ENCODE measurements around the gene PIP4K2A. TPM values are rescaled to one million over a fixed set of nuclear protein-coding genes. Genes with fewer than 3 reads are reported as not detected.

The PIP4K2A gene
- total RNA-seq = 100 to 1,000 TPM; 311 to 423 (median 405) TPM
- 362 TPM for total RNA-seq (2013)

GRCh38 chr10:22714479-22715289 lies at the start of gene PIP4K2A:
Gene PIP4K2A, minus strand, starts transcription at chr10:22714578. Its CDS starts 252 bp downstream, at chr10:22714326.
- no peaks in the 10 kb centered on the region for H3K27me3 ChIP-seq (ENCODE audit: control insufficient read depth, insufficient read depth, low read length)
- no peaks in the 10 kb centered on the region for H3K9me3 ChIP-seq (ENCODE audit: control insufficient read depth, insufficient read depth, low read length)
- no peak for TF ChIP-seq CTCF (IDR thresholded peaks at IDR 0.05)
- peak within 1 kb of the TSS; percentile 94 for H3K4me3 Mint-ChIP-seq
- no peaks in the 10 kb centered on the region for H3K27me3 Mint-ChIP-seq (ENCODE audit: low read depth in 2 of 2)
- peaks cover 34 to 35% of the 10 kb centered on the region in 2 donors for H3K4me1 Mint-ChIP-seq
- peak within 1 kb of the TSS; percentile 98 for H3K4me3 ChIP-seq (ENCODE audit: low read length)
- H3K36me3 ChIP-seq (ENCODE audit: control insufficient read depth, insufficient read depth, low read length) = no peaks in the 10 kb centered on the region
- H3K4me1 ChIP-seq (ENCODE audit: control insufficient read depth, insufficient read depth, low read length) = peaks cover 14% of the 10 kb centered on the region
- ATAC-seq (peak; percentile 78 to 91 (median 88)), DNase-seq (peak; percentile 79 to 91)
- WGBS (ENCODE audit: insufficient coverage) = 10% methylated on average over 83 of the region's 83 CpGs
- H3K27ac ChIP-seq (ENCODE audit: low read length) = peak within 1 kb of the TSS; percentile 94
- no peaks in the 10 kb centered on the region for H3K9me3 Mint-ChIP-seq
- H3K36me3 Mint-ChIP-seq = no peaks in the 10 kb centered on the region
- intact Hi-C loops (cut with micrococcal nuclease) = loop anchor here (5.0 to 10.0 kb wide), 6 partner anchors 47 to 712 kb away; partner anchors contain the start of genes BMI1 and DNAJC1
- peak within 1 kb of the TSS; percentile 82 to 87 for H3K27ac Mint-ChIP-seq

GRCh38 chr10:22761569-22762220 lies 47.3 kb upstream of the PIP4K2A start:
- no peaks in the 10 kb centered on the region for H3K36me3 Mint-ChIP-seq
- ATAC-seq = no peak

GRCh38 chr10:22760025-22760424 lies 45.6 kb upstream of the PIP4K2A start:
- ATAC-seq (no peak), DNase-seq (no peak)
- no peaks in the 10 kb centered on the region for H3K4me1 Mint-ChIP-seq
- H3K36me3 Mint-ChIP-seq = no peaks in the 10 kb centered on the region
- Histone ChIP-seq H3K9me3 (ENCODE audit: control insufficient read depth, insufficient read depth, low read length) (no peaks in the 10 kb centered on the region), H3K4me3 (ENCODE audit: low read length) (no peak overlapping the region), H3K27ac (ENCODE audit: low read length) (no peak overlapping the region), H3K27me3 (ENCODE audit: control insufficient read depth, insufficient read depth, low read length) (no peaks in the 10 kb centered on the region), H3K36me3 (ENCODE audit: control insufficient read depth, insufficient read depth, low read length) (no peaks in the 10 kb centered on the region), H3K4me1 (ENCODE audit: control insufficient read depth, insufficient read depth, low read length) (no peaks in the 10 kb centered on the region)
- no peaks in the 10 kb centered on the region for H3K9me3 Mint-ChIP-seq
- no peak for TF ChIP-seq CTCF (IDR thresholded peaks at IDR 0.05)
- intact Hi-C loops (cut with micrococcal nuclease) = no loop called here
- no peak overlapping the region for H3K4me3 Mint-ChIP-seq
- no peak overlapping the region for H3K27ac Mint-ChIP-seq
- peaks cover 6% of the 10 kb centered on the region in 2 donors for H3K27me3 Mint-ChIP-seq (ENCODE audit: low read depth in 2 of 2)

More at GRCh38 chr10:22761569-22762220, 47.3 kb upstream of the PIP4K2A start:
- Histone ChIP-seq H3K9me3 (ENCODE audit: control insufficient read depth, insufficient read depth, low read length) (no peaks in the 10 kb centered on the region), H3K4me3 (ENCODE audit: low read length) (no peak overlapping the region), H3K4me1 (ENCODE audit: control insufficient read depth, insufficient read depth, low read length) (no peaks in the 10 kb centered on the region), H3K27ac (ENCODE audit: low read length) (no peak overlapping the region), H3K27me3 (ENCODE audit: control insufficient read depth, insufficient read depth, low read length) (no peaks in the 10 kb centered on the region), H3K36me3 (ENCODE audit: control insufficient read depth, insufficient read depth, low read length) (no peaks in the 10 kb centered on the region)
- DNase-seq = no peak
- TF ChIP-seq CTCF (IDR thresholded peaks at IDR 0.05) = no peak
- WGBS (ENCODE audit: insufficient coverage) = no CpG with 5 or more reads among the region's 1 CpG
- H3K27ac Mint-ChIP-seq = no peak overlapping the region
- no peaks in the 10 kb centered on the region for H3K4me1 Mint-ChIP-seq
- intact Hi-C loops (cut with micrococcal nuclease) = no loop called here
- no peaks in the 10 kb centered on the region for H3K9me3 Mint-ChIP-seq
- H3K27me3 Mint-ChIP-seq (ENCODE audit: low read depth in 2 of 2) = peaks cover 6% of the 10 kb centered on the region in 2 donors
- H3K4me3 Mint-ChIP-seq = no peak overlapping the region

Data from natural killer cell (primary cell).